Stimulated activated CD4-positive, alpha-beta T cell treated with anti-CD3 and anti-CD28 coated beads, TNF-alpha, amount 100 ng/mL, for 1 hour (primary cell): ENCODE data around the gene HOXC10.

Source experiments
- DNase-seq, 3 donors: peaks; one replicate each; pipeline ENCODE4 v3.0.0-alpha.2; 2020; ENCODE audit warnings: low read depth in 3 of 3, low spot score in 1 of 3

The HOXC10 gene

DNA sequence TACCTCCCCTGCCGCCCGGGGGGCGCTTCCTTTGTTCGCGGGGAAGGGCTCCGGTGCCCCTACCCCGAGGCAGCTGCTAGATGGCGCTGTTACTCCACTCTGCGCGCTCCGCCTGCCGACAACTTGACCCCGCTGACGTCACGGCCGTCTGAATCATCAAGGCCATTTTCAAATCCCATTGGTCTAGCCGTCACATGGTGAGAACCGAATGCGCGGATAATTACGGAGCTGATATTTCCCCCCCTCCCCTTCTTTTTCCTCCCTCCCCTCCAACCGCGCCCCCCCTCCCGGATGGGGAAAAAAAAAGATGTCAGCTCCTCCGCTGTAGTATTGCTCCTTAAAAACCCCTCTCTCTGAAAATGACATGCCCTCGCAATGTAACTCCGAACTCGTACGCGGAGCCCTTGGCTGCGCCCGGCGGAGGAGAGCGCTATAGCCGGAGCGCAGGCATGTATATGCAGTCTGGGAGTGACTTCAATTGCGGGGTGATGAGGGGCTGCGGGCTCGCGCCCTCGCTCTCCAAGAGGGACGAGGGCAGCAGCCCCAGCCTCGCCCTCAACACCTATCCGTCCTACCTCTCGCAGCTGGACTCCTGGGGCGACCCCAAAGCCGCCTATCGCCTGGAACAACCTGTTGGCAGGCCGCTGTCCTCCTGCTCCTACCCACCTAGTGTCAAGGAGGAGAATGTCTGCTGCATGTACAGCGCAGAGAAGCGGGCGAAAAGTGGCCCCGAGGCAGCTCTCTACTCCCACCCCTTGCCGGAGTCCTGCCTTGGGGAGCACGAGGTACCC, at the start of gene HOXC10:
Gene HOXC10 (plus strand): TSS at position 246 of the 791 bp plus-strand sequence. CDS start 114 bp downstream, at position 360.
- peak in 2 of 3 donors; percentile 29 to 73 for DNase-seq

DNA sequence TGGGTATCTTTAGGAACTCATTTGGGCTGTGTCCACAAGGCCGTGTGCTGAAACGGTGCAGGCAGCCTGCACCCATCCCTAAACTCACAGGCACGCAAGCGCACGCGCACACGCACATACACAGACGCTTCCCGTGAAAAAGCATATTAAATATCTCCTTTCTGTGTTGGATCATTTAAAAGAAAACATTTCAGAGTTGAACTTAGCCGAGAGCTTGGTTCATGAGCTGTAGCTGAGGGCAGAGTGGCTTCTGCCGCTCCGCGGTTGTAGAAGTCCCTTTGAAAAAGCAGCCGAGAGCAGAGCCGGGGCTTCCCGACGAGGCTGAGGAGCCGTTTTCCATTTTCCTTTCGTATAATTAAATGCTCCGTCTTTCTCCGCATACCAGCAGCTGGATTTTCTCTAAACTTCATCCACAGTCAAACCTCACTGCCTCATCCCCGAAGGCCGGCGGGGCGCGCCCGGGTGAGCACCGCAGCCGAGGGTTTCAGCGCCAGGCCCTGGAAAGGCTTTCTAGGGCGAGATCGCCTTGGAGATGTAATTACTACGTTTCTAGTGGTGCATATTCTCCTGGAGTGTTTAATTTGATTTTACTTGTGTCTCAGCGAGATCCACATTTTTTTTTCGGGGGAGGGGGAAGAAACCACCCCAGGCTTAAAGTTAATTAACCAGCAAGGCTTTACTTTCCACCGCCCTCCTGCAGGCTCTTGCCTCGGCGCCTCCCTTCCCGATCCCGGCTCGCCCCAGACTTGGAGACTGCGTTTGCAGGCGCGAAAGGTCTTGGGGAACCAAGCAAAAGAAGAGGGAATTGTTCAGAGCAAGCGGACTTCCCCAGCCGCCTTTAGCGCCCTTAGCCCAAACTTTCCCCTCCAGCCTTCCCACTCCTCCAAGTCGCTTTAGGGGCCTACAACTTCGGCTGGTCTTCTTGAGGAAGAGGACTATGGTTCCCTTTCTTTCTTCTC, 49.3 kb upstream of the HOXC10 start:
- DNase-seq: no peak

GRCh38 chr12:53937099-53937498, 47.8 kb upstream of the HOXC10 start:
- DNase-seq: no peak

- no peak for DNase-seq
Measured at GRCh38 chr12:53937596-53938325, 47.2 kb upstream of the HOXC10 start.

DNA sequence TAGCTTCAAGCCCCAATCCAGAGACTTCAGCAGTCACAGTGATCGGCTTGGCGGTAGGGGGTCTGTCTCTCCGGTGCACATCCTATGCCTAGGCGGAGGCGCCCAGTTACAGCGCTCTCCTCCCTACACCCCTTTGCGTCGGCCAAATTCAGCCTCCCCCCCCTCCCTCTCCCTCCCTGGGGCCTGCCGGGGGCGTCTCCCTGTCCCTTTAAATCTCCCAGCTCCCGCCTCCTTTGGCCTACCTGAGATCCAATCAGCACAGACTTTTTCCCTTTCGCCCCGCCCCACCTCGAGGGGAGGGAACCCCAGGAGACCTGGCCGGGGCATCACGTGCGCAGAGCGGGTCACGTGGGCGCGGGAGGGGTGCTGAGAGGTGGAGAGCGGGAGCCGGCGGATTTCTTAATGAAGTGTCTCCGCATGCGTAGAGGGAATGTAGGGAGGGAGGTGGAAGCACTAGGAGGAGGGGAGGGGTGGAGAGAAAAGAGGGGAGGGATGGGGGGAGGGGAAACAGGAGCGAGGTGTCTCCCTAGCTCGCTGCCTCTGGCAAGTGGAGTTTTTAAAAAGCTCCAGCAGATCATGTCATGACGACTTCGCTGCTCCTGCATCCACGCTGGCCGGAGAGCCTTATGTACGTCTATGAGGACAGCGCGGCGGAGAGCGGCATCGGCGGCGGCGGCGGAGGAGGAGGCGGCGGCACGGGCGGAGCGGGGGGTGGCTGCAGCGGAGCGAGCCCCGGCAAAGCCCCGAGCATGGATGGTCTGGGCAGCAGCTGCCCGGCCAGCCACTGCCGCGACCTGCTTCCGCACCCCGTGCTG, 46.4 kb upstream of the HOXC10 start, which contains the start of gene HOXC13:
Gene HOXC13 (plus strand): TSS at position 506 of the 815 bp plus-strand sequence. CDS start 76 bp downstream, at position 582.
- no peak for DNase-seq

- DNase-seq: no peak
Measured at GRCh38 chr12:53939141-53940108, 45.5 kb upstream of the HOXC10 start.

- DNase-seq: no peak
Measured at GRCh38 chr12:53940443-53941014, 44.4 kb upstream of the HOXC10 start.

- DNase-seq: no peak
Measured at GRCh38 chr12:53941187-53941586, 43.8 kb upstream of the HOXC10 start.

GRCh38 chr12:53941750-53942149, 43.2 kb upstream of the HOXC10 start:
- DNase-seq: no peak

DNA sequence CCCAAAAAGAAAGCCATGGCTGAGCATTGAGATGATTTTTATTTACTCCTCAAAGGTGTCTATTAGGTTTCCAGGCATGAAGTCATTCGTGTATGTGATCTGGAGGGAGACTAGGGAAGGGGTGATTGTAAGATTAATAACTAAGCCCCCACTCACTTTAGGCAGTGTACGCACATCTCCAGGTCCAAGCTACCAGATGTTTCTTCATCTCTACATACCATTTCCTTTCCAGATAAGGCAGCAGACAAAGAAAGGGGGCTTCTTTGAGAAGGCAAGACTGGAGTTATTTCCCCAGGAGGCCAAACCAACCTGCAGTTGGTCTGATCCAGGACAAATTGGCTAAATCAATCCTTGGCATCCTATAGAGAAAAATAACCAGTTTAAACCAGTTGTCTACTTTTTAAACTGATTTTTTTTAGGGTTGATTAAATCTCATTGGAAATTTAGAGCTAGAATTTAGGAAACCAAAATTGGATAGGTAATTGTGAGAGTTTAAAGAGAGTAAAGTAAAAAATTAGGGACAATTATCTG, 42.4 kb upstream of the HOXC10 start:
- no peak for DNase-seq

DNA sequence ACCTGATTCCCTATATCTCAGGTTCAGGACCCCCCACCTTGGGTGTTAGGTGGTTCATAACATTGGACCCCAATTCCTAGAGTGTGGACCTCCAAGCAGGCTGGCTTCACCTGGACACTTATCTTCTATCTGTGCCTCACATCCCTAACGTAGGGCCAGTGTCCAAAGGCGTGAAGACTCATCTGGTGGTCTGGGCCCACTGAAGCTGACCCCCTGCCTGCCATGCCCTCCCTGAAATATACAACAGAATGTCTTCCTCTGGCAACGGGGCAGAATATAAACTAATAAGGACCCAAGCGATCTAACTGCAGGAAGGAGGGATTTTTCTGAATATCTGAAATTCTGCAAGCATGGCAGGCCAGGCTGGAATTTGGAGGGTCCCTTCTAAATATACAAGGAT, 40.7 kb upstream of the HOXC10 start:
- no peak for DNase-seq

DNA sequence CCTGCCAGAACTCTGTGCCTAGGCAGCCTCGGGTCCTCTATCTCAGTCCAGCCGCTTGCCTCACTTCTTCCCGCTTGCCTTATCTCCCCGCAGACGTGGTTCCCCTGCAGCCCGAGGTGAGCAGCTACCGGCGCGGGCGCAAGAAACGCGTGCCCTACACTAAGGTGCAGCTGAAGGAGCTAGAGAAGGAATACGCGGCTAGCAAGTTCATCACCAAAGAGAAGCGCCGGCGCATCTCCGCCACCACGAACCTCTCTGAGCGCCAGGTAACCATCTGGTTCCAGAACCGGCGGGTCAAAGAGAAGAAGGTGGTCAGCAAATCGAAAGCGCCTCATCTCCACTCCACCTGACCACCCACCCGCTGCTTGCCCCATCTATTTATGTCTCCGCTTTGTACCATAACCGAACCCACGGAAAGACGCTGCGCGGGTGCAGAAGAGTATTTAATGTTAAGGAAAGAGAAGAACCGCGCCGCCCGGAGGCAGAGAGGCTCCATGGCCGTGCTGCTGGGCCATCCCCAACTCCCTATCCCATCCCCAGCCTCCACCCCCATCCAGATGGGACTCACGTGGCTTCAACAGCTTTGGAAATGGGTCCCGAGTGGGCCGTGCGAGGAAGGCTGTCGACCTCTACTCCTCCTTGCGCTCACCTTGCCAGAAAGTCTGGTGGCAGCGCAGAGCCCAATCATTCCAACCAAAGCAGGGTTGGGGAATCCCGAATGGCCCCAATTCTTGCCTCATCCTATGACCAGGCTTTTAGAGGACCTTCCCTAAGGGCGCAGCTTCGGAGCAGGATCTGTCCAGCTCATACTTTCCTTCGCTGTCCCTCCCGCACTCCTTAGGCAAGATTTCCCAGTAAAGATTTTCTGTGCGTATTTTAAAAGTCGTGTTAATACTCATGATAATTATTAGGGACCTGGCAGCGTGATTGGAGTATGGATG, 39.8 kb upstream of the HOXC10 start:
- no peak for DNase-seq

DNA sequence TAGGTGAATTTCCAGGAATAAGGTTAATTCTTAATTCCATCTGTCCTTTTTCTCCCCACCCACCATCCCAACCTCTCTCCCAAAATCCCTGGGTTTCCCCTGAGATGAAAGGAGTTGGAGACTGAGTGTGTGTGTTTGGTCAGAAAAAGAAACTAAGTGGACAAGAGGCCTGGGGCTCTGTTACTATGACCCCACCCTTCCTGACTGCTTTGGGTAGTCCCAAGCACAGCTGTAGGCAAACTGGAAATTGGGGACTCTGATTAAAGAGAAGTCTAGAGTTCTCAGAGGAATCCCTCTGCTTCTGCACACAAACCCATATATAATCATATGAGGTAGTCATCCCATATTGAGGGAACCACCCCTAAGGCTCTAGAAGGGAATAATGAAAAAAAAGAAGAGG, 37.2 kb upstream of the HOXC10 start:
- no peak for DNase-seq

DNA sequence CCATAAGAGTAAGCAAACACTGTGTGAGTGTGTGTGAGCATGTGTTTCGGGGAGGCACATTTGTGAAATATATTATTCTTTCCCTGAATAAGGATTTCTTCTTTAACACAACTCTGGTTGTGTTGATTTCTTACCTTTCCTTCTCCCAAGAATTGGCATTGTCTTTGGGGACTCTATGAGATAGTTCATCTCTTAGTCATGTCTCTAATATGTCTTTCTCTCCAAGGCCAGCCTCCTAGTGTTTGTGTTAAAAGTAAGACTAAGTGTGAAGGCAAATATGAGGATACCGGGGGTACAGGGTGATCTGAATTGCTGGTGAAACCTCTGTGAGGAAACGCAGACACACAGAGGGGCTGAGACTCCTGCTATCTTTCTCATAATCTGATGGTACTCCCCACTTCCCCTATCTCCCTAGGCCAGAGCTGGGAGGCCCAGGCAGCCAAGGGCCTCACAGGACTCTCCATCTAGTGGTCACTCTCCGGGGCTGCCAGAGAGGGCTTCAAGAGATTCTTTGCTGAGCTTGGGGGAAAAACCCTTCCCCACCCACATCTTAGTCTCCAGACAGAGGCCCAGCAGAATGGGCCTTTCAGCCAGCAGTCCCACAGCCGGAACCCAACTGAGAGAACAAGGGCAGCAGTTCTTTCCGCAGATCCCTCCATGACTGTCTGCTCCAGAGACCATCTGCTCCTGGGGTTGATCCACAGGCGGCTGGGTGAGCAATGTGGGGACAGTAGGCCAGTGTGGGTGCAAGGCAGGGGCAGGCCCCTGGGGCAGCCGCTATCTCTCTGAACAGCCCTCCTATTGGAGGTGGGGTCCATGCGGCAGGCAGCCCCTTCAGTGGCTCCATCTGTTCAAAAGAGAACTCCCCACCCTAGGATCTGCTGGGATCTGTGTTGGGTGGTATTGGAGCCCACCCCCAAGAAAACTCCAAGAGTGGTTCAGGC, 36.0 kb upstream of the HOXC10 start:
- no peak for DNase-seq

DNA sequence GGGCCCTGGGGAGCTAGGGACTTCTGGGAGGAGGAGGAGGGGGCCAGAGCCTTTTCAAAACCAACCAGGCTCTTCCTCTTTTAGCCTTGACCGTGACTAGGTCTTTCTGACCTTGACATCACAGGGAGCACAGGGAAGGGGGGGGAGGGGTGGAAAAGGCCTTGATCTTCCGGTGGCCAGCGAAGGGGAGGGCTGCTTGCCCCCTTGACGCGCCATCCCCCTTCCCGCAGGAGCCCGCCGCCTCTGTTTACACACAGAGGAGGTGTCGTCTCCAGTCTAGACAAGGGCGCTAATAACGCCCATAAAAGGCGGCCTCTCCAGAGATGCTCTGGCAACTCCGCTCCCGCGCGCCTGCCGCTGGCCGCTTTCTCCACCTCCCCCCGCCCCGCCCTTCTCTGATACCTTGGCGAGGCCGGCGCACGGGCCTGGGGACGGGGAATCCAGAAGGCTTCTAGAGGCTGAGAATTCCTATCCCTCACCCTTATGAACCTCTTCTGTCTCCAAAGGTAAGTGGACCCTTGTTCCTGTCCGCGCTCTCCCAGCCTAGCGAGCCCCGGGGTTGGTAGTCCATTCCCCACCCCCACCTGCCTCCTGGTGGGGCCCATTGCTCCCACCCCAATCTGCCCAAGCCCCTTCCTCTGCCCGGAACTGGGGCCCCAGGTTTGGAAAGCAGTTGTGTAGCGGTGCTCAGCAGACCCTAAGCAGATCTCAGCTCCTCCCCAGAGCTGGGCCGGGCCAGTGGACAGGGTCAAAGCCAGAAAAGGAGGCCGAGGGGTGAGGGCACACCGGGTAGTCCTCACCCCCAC, 35.1 kb upstream of the HOXC10 start:
- DNase-seq: no peak

DNA sequence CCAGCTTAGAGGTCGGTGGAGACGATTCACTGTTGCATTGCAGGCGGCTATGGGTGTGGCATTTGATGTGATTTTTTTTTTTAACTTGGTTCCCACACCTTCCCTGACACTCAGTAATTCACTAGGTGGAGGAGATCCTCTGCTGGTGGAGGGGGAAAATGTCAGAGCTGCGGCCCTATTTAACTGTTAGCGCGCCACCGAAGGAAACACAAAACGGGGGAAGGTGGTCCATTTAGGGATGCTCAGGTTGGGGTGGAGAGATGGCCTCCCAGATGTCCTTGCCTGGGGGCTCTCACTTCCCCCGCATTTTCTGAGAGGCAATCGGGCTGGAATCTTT, 34.5 kb upstream of the HOXC10 start:
- no peak for DNase-seq
